ENCODE results near the gene RHOH. TPM values are rescaled to one million over a fixed set of nuclear protein-coding genes. Genes with fewer than 3 reads are reported as not detected.

The RHOH gene
- total and polyA plus RNA-seq, 2 donors from 2014 or later = 0.17 to 14.1 TPM

GRCh38 chr4:40228497-40229365 is 31.9 kb downstream of the RHOH start:
- Histone ChIP-seq H3K9ac (ENCODE audit: low read length in 3 of 3) (no peak overlapping the region), H3K4me1 (ENCODE audit: control insufficient read depth in 2 of 3, insufficient read depth in 2 of 3, low read depth in 1 of 3, low read length in 3 of 3) (no peaks in the 10 kb centered on the region), H3K27ac (ENCODE audit: low read depth in 2 of 2, low read length in 2 of 2) (no peak overlapping the region), H3K4me3 (ENCODE audit: low read length in 3 of 3) (no peak overlapping the region), H3K36me3 (ENCODE audit: control insufficient read depth in 2 of 3, insufficient read depth in 3 of 3, low read length in 3 of 3) (no peaks in the 10 kb centered on the region), H3K27me3 (ENCODE audit: control insufficient read depth, insufficient read depth, low read length) (no peaks in the 10 kb centered on the region), H3K9me3 (ENCODE audit: control insufficient read depth in 2 of 3, insufficient read depth in 1 of 3, low read length in 3 of 3) (no peaks in the 10 kb centered on the region)
- no peak for FAIRE-seq
- peak; percentile 18 for TF ChIP-seq CTCF (IDR thresholded peaks at IDR 0.05; ENCODE audit: borderline replicate concordance, extremely low read depth, insufficient read depth)
- DNase-seq = no peak
- intact Hi-C loops (cut with DNase I) = no loop called here

GRCh38 chr4:40231316-40231863 is 34.6 kb downstream of the RHOH start:
- Histone ChIP-seq H3K4me3 (ENCODE audit: low read length in 3 of 3) (no peak overlapping the region), H3K9ac (ENCODE audit: low read length in 3 of 3) (no peak overlapping the region), H3K27ac (ENCODE audit: low read depth in 2 of 2, low read length in 2 of 2) (no peak overlapping the region), H3K4me1 (ENCODE audit: control insufficient read depth in 2 of 3, insufficient read depth in 2 of 3, low read depth in 1 of 3, low read length in 3 of 3) (no peaks in the 10 kb centered on the region), H3K27me3 (ENCODE audit: control insufficient read depth, insufficient read depth, low read length) (no peaks in the 10 kb centered on the region), H3K9me3 (ENCODE audit: control insufficient read depth in 2 of 3, insufficient read depth in 1 of 3, low read length in 3 of 3) (no peaks in the 10 kb centered on the region), H3K36me3 (ENCODE audit: control insufficient read depth in 2 of 3, insufficient read depth in 3 of 3, low read length in 3 of 3) (no peaks in the 10 kb centered on the region)
- TF ChIP-seq CTCF (IDR thresholded peaks at IDR 0.05; ENCODE audit: borderline replicate concordance, extremely low read depth, insufficient read depth) = no peak
- intact Hi-C loops (cut with DNase I) = no loop called here
- FAIRE-seq = no peak
- DNase-seq = no peak

- Histone ChIP-seq H3K27me3 (ENCODE audit: control insufficient read depth, insufficient read depth, low read length) (no peaks in the 10 kb centered on the region), H3K4me1 (ENCODE audit: control insufficient read depth in 2 of 3, insufficient read depth in 2 of 3, low read depth in 1 of 3, low read length in 3 of 3) (no peaks in the 10 kb centered on the region), H3K4me3 (ENCODE audit: low read length in 3 of 3) (no peak overlapping the region), H3K27ac (ENCODE audit: low read depth in 2 of 2, low read length in 2 of 2) (no peak overlapping the region), H3K9ac (ENCODE audit: low read length in 3 of 3) (no peak overlapping the region), H3K36me3 (ENCODE audit: control insufficient read depth in 2 of 3, insufficient read depth in 3 of 3, low read length in 3 of 3) (no peaks in the 10 kb centered on the region), H3K9me3 (ENCODE audit: control insufficient read depth in 2 of 3, insufficient read depth in 1 of 3, low read length in 3 of 3) (no peaks in the 10 kb centered on the region)
- FAIRE-seq (no peak), DNase-seq (no peak)
- intact Hi-C loops (cut with DNase I) = no loop called here
- TF ChIP-seq CTCF (IDR thresholded peaks at IDR 0.05; ENCODE audit: borderline replicate concordance, extremely low read depth, insufficient read depth) = no peak
Measured at GRCh38 chr4:40232610-40233009, 35.8 kb downstream of the RHOH start.
